ENCODE results near the gene CMBL.
"Not testable (repeated sequence)": the region's sequence is repeated elsewhere in the genome, so short reads cannot be mapped to it uniquely, and the experiment has no call there.

The CMBL gene

GRCh38 chr5:10310835-10311570 is 3.3 kb upstream of the CMBL start:
- DNase-seq (ENCODE audit: low read depth in 2 of 3, low spot score in 2 of 3), result not testable (repeated sequence)

GRCh38 chr5:10310066-10310779 is 2.5 kb upstream of the CMBL start:
- no peak for DNase-seq (ENCODE audit: low read depth in 2 of 3, low spot score in 2 of 3)

- DNase-seq (ENCODE audit: low read depth in 2 of 3, low spot score in 2 of 3), result no peak
These were observed 1.1 kb upstream of the CMBL start for GRCh38 chr5:10308844-10309243.

GRCh38 chr5:10306806-10307205 is 896 bp downstream of the CMBL start:
- DNase-seq (ENCODE audit: low read depth in 2 of 3, low spot score in 2 of 3), result no peak

GRCh38 chr5:10306114-10306513 is 1.6 kb downstream of the CMBL start:
- DNase-seq (ENCODE audit: low read depth in 2 of 3, low spot score in 2 of 3), result no peak

- no peak for DNase-seq (ENCODE audit: low read depth in 2 of 3, low spot score in 2 of 3)
These were observed 2.8 kb downstream of the CMBL start for GRCh38 chr5:10304932-10305331.

GRCh38 chr5:10303699-10304170 is 4.0 kb downstream of the CMBL start:
- DNase-seq (ENCODE audit: low read depth in 2 of 3, low spot score in 2 of 3), result no peak

- DNase-seq (ENCODE audit: low read depth in 2 of 3, low spot score in 2 of 3), result no peak
These were observed 4.5 kb downstream of the CMBL start for GRCh38 chr5:10303201-10303600.

- DNase-seq (ENCODE audit: low read depth in 2 of 3, low spot score in 2 of 3), result no peak
These were observed 5.7 kb downstream of the CMBL start for GRCh38 chr5:10301842-10302610.

- DNase-seq (ENCODE audit: low read depth in 2 of 3, low spot score in 2 of 3), result no peak
These were observed 6.4 kb downstream of the CMBL start for GRCh38 chr5:10301266-10301665.

- DNase-seq (ENCODE audit: low read depth in 2 of 3, low spot score in 2 of 3), result no peak
These were observed 7.5 kb downstream of the CMBL start for GRCh38 chr5:10300246-10300645.

GRCh38 chr5:10297646-10298204 is 10.0 kb downstream of the CMBL start:
- DNase-seq (ENCODE audit: low read depth in 2 of 3, low spot score in 2 of 3), result no peak

- DNase-seq (ENCODE audit: low read depth in 2 of 3, low spot score in 2 of 3), result no peak
These were observed 11.9 kb downstream of the CMBL start for GRCh38 chr5:10295619-10296326.

GRCh38 chr5:10293907-10294662 is 13.6 kb downstream of the CMBL start:
- no peak for DNase-seq (ENCODE audit: low read depth in 2 of 3, low spot score in 2 of 3)

- no peak for DNase-seq (ENCODE audit: low read depth in 2 of 3, low spot score in 2 of 3)
These were observed 15.9 kb downstream of the CMBL start for GRCh38 chr5:10291692-10292339.

GRCh38 chr5:10290438-10290837 is 17.3 kb downstream of the CMBL start:
- no peak for DNase-seq (ENCODE audit: low read depth in 2 of 3, low spot score in 2 of 3)

GRCh38 chr5:10289991-10290390 is 17.7 kb downstream of the CMBL start:
- no peak for DNase-seq (ENCODE audit: low read depth in 2 of 3, low spot score in 2 of 3)

- no peak for DNase-seq (ENCODE audit: low read depth in 2 of 3, low spot score in 2 of 3)
These were observed 18.3 kb downstream of the CMBL start for GRCh38 chr5:10289353-10289752.

GRCh38 chr5:10288592-10289219 is 19.0 kb downstream of the CMBL start:
- DNase-seq (ENCODE audit: low read depth in 2 of 3, low spot score in 2 of 3), result no peak
